GM23248 (cell line): ENCODE data around the gene MPP3.

Experiments used
- EZH2 ChIP-seq: fragments of 200-600 bp; sonication (generic); IDR thresholded peaks from 2 replicates; pipeline ENCODE4 v1.6.1; 2018; ENCODE audit warnings: antibody characterized with exemption, mild to moderate bottlenecking; ENCODE audit not compliant: insufficient read depth, poor library complexity, severe bottlenecking
- EZH2phosphoT487 ChIP-seq: fragments of 200-600 bp; sonication (generic); IDR thresholded peaks from 2 replicates; pipeline ENCODE4 v1.6.1; 2018; ENCODE audit warnings: antibody characterized with exemption, moderate library complexity, mild to moderate bottlenecking, low read depth; ENCODE audit not compliant: insufficient read depth

DNA sequence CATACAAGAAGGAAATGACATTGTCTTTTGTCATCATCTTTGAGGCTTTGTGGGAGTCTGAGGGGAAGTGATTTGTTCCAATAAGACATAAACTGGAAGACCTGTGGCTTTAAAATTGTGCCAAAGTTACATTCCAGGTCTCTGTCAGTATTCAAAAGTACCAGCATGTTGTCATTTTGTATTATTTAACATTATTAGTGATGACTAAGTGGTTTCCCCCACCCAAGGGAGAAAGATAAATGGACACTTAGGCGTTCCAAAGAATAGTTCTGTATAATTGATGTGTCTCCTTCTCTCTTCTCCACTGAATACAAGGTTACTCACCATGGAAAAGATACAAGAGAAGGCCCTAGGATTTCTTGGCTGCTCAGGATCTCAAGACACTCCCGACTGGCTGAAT, 48.9 kb downstream of the MPP3 start:
- TF ChIP-seq EZH2 (no peak), EZH2phosphoT487 (peak; percentile 91; the same call in 1 of the 2 replicates)
